ENCODE measurements around the gene SH3RF2. TPM values are rescaled to one million over a fixed set of nuclear protein-coding genes. Genes with fewer than 3 reads are reported as not detected.
"Not testable (repeated sequence)": the region's sequence is repeated elsewhere in the genome, so short reads cannot be mapped to it uniquely, and the experiment has no call there.

SH3RF2 gene
- total RNA-seq, 1 experiment from 2014 or later = 0.77 TPM

GRCh38 chr5:145984072-145984471, 47.7 kb downstream of the SH3RF2 start:
- DNase-seq (ENCODE audit: low read depth, low spot score) = no peak
- in situ Hi-C loops (cut with HindIII; ENCODE audit: low pct_unique_long_range_greater_than_20kb, low sequenced_read_pairs) = no loop called here

- in situ Hi-C loops (cut with HindIII; ENCODE audit: low pct_unique_long_range_greater_than_20kb, low sequenced_read_pairs) = no loop called here
- DNase-seq (ENCODE audit: low read depth, low spot score) = no peak
Measured at GRCh38 chr5:145987856-145988255, 51.5 kb downstream of the SH3RF2 start.

GRCh38 chr5:145988993-145989392, 52.6 kb downstream of the SH3RF2 start:
- no peak for DNase-seq (ENCODE audit: low read depth, low spot score)
- in situ Hi-C loops (cut with HindIII; ENCODE audit: low pct_unique_long_range_greater_than_20kb, low sequenced_read_pairs) = no loop called here

GRCh38 chr5:145989428-145989827, 53.0 kb downstream of the SH3RF2 start:
- in situ Hi-C loops (cut with HindIII; ENCODE audit: low pct_unique_long_range_greater_than_20kb, low sequenced_read_pairs) = no loop called here
- no peak for DNase-seq (ENCODE audit: low read depth, low spot score)

GRCh38 chr5:145990170-145990569, 53.8 kb downstream of the SH3RF2 start:
- in situ Hi-C loops (cut with HindIII; ENCODE audit: low pct_unique_long_range_greater_than_20kb, low sequenced_read_pairs) = no loop called here

GRCh38 chr5:145991044-145991575, 54.7 kb downstream of the SH3RF2 start:
- in situ Hi-C loops (cut with HindIII; ENCODE audit: low pct_unique_long_range_greater_than_20kb, low sequenced_read_pairs) = no loop called here
- no peak for DNase-seq (ENCODE audit: low read depth, low spot score)

More at GRCh38 chr5:145990170-145990569, 53.8 kb downstream of the SH3RF2 start:
- DNase-seq (ENCODE audit: low read depth, low spot score) = no peak

GRCh38 chr5:145993538-145993937, 57.2 kb downstream of the SH3RF2 start:
- DNase-seq (ENCODE audit: low read depth, low spot score); in situ Hi-C loops (cut with HindIII; ENCODE audit: low pct_unique_long_range_greater_than_20kb, low sequenced_read_pairs): not testable (repeated sequence)

GRCh38 chr5:145996135-145996534, 59.8 kb downstream of the SH3RF2 start:
- in situ Hi-C loops (cut with HindIII; ENCODE audit: low pct_unique_long_range_greater_than_20kb, low sequenced_read_pairs) = no loop called here
- DNase-seq (ENCODE audit: low read depth, low spot score) = no peak

- in situ Hi-C loops (cut with HindIII; ENCODE audit: low pct_unique_long_range_greater_than_20kb, low sequenced_read_pairs) = no loop called here
- DNase-seq (ENCODE audit: low read depth, low spot score) = no peak
Measured at GRCh38 chr5:145999208-145999607, 62.8 kb downstream of the SH3RF2 start.

- DNase-seq (ENCODE audit: low read depth, low spot score) = no peak
- in situ Hi-C loops (cut with HindIII; ENCODE audit: low pct_unique_long_range_greater_than_20kb, low sequenced_read_pairs) = no loop called here
Measured at GRCh38 chr5:146000072-146000471, 63.7 kb downstream of the SH3RF2 start.

- DNase-seq (ENCODE audit: low read depth, low spot score) = no peak
- in situ Hi-C loops (cut with HindIII; ENCODE audit: low pct_unique_long_range_greater_than_20kb, low sequenced_read_pairs) = no loop called here
Measured at GRCh38 chr5:146001544-146002190, 65.3 kb downstream of the SH3RF2 start.

GRCh38 chr5:146002491-146002890, 66.1 kb downstream of the SH3RF2 start:
- in situ Hi-C loops (cut with HindIII; ENCODE audit: low pct_unique_long_range_greater_than_20kb, low sequenced_read_pairs) = no loop called here
- no peak for DNase-seq (ENCODE audit: low read depth, low spot score)

- in situ Hi-C loops (cut with HindIII; ENCODE audit: low pct_unique_long_range_greater_than_20kb, low sequenced_read_pairs) = no loop called here
Measured at GRCh38 chr5:146003852-146004251, 67.5 kb downstream of the SH3RF2 start.

GRCh38 chr5:146005264-146005663, 68.9 kb downstream of the SH3RF2 start:
- DNase-seq (ENCODE audit: low read depth, low spot score) = no peak
- in situ Hi-C loops (cut with HindIII; ENCODE audit: low pct_unique_long_range_greater_than_20kb, low sequenced_read_pairs) = no loop called here

More at GRCh38 chr5:146003852-146004251, 67.5 kb downstream of the SH3RF2 start:
- DNase-seq (ENCODE audit: low read depth, low spot score) = no peak

- DNase-seq (ENCODE audit: low read depth, low spot score) = no peak
- in situ Hi-C loops (cut with HindIII; ENCODE audit: low pct_unique_long_range_greater_than_20kb, low sequenced_read_pairs) = no loop called here
Measured at GRCh38 chr5:146005723-146006122, 69.3 kb downstream of the SH3RF2 start.

GRCh38 chr5:146006470-146007190, 70.3 kb downstream of the SH3RF2 start:
- DNase-seq (ENCODE audit: low read depth, low spot score) = no peak
- in situ Hi-C loops (cut with HindIII; ENCODE audit: low pct_unique_long_range_greater_than_20kb, low sequenced_read_pairs) = no loop called here

GRCh38 chr5:146007270-146007669, 70.9 kb downstream of the SH3RF2 start:
- peak; percentile 27 for DNase-seq (ENCODE audit: low read depth, low spot score)
- in situ Hi-C loops (cut with HindIII; ENCODE audit: low pct_unique_long_range_greater_than_20kb, low sequenced_read_pairs) = no loop called here

- DNase-seq (ENCODE audit: low read depth, low spot score) = no peak
Measured at GRCh38 chr5:146007989-146008388, 71.6 kb downstream of the SH3RF2 start.

GRCh38 chr5:146009020-146009419, 72.6 kb downstream of the SH3RF2 start:
- in situ Hi-C loops (cut with HindIII; ENCODE audit: low pct_unique_long_range_greater_than_20kb, low sequenced_read_pairs) = no loop called here
- DNase-seq (ENCODE audit: low read depth, low spot score) = no peak

More at GRCh38 chr5:146007989-146008388, 71.6 kb downstream of the SH3RF2 start:
- in situ Hi-C loops (cut with HindIII; ENCODE audit: low pct_unique_long_range_greater_than_20kb, low sequenced_read_pairs) = no loop called here

All from SK-MEL-5 (cell line).